ENCODE results near the gene PMM2. TPM values are rescaled to one million over a fixed set of nuclear protein-coding genes. Genes with fewer than 3 reads are reported as not detected.

The PMM2 gene
- total and polyA plus RNA-seq, 2 donors (not counting 3 experiments of a cell fraction or from before 2014, with no cell fraction given) = 29.0 to 61.3 TPM

DNA sequence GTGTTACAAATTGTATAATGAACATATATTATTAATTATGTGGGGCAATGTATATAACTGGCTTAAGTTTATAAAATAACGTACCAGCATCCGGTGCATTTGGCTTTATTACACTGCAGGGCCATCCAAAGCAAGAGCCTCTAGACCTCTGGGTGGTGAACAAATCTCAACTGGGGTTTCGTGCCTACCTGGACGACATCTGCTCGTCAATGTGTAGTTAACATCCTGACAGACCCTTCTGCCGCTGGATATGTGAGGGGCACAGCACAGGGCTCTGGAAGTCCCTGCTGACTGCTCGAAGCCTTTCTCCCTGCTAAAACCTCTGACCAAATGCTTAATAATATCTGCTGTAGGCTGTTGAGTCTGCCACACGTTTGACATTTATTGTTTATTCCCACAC lies 2.5 kb upstream of the PMM2 start:
- Histone ChIP-seq H3K4me1 (ENCODE audit: control insufficient read depth, extremely low read depth, insufficient read depth, low read length) (peaks cover 25% of the 10 kb centered on the region), H3K79me2 (ENCODE audit: control insufficient read depth, insufficient read depth, low read length) (peaks cover 40% of the 10 kb centered on the region), H3K4me3 (replicated peaks in 1 of 3; ENCODE audit: insufficient read depth in 1 of 3, low read depth in 1 of 3, low read length in 3 of 3) (no peak overlapping the region), H3K27ac (ENCODE audit: insufficient read depth, low read depth, low read length) (no peak overlapping the region), H3K4me2 (ENCODE audit: insufficient read depth, low read length) (no peak overlapping the region), H2AFZ (ENCODE audit: low read depth, low read length) (no peak overlapping the region), H3K9me1 (replicated peaks; ENCODE audit: control insufficient read depth, extremely low read depth, insufficient read depth, low read length) (no peaks in the 10 kb centered on the region), H3K36me3 (ENCODE audit: control insufficient read depth in 2 of 2, extremely low read depth in 1 of 2, insufficient read depth in 2 of 2, low read length in 2 of 2) (no peaks in the 10 kb centered on the region), H3K9ac (replicated peaks; ENCODE audit: extremely low read depth, insufficient read depth, low read length) (no peak overlapping the region), H3K27me3 (ENCODE audit: control insufficient read depth in 2 of 2, insufficient read depth in 2 of 2, low read length in 2 of 2) (no peaks in the 10 kb centered on the region), H3K9me3 (replicated peaks; ENCODE audit: control insufficient read depth, insufficient read depth, low read length) (no peaks in the 10 kb centered on the region), H4K20me1 (replicated peaks; ENCODE audit: control insufficient read depth, extremely low read depth, insufficient read depth, low read length) (no peaks in the 10 kb centered on the region)
- intact Hi-C loops (cut with micrococcal nuclease) (loop anchor here (5.0 to 10.0 kb wide), 2 partner anchors 297 to 340 kb away; partner anchors contain the start of gene HAPSTR1), dilution Hi-C loops (cut with MboI; ENCODE audit: extremely low pct_ligation_motif_present, low sequenced_read_pairs) (no loop called here)
- ChIA-PET POLR2A (no interaction called here), CTCF (no interaction called here)
- no TSS peak for BruUV-seq (replicated peaks)
- FAIRE-seq (peak; percentile 28), DNase-seq (ENCODE audit: low read depth, low spot score) (no peak)
- no peak for TF ChIP-seq MYC (IDR thresholded peaks at IDR 0.05; ENCODE audit: low read depth, low read length)
- TF ChIP-seq POLR2AphosphoS5 (IDR thresholded peaks at IDR 0.05; ENCODE audit: insufficient read depth, low read depth, low read length) = no peak
- no peak for TF ChIP-seq FOS (IDR thresholded peaks at IDR 0.05; ENCODE audit: borderline replicate concordance, insufficient read depth, low read length)
- TF ChIP-seq GATA2 (IDR thresholded peaks at IDR 0.05; ENCODE audit: insufficient read depth, insufficient read length, low read depth, low read length) = no peak
- no peak for TF ChIP-seq POLR2A (IDR thresholded peaks at IDR 0.05; ENCODE audit: low read depth, low read length)
- TF ChIP-seq JUN (IDR thresholded peaks at IDR 0.05; ENCODE audit: borderline replicate concordance, insufficient read depth, insufficient read length, low read depth) = no peak
- TF ChIP-seq, protein P1, sequence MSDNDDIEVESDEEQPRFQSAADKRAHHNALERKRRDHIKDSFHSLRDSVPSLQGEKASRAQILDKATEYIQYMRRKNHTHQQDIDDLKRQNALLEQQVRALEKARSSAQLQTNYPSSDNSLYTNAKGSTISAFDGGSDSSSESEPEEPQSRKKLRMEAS (IDR thresholded peaks at IDR 0.05; ENCODE audit: insufficient read depth, insufficient read length) = no peak
- no peak for TF ChIP-seq EZH2 (IDR thresholded peaks at IDR 0.05; ENCODE audit: borderline replicate concordance, low read depth, low read length, severe bottlenecking)

DNA sequence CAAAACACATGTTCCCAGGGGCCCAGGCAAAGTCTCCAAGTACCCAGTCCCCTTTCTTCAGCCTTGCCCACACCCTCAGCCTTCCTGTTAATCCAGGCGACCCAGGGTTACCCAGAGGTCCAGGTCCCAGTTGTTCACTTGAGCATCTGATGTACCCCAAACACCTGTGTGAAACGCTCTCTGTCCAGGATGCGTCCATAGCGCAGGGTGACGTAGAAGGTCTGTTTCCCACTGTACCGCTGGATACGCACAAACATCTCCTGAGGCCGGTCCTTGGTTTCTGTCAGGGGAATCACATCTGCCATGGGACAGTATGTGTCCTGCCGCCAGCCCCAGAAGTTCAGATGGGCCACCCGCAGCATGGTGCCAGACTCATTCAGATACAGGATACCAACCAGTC lies 1.8 kb upstream of the PMM2 start:
- no peaks in the 10 kb centered on the region for H3K27me3 ChIP-seq (ENCODE audit: control insufficient read depth in 2 of 2, insufficient read depth in 2 of 2, low read length in 2 of 2)
- dilution Hi-C loops (cut with MboI; ENCODE audit: extremely low pct_ligation_motif_present, low sequenced_read_pairs) = no loop called here
- H3K36me3 ChIP-seq (ENCODE audit: control insufficient read depth in 2 of 2, extremely low read depth in 1 of 2, insufficient read depth in 2 of 2, low read length in 2 of 2) = peaks cover 0 to under 1% of the 10 kb centered on the region in 2 experiments
- POLR2A ChIA-PET = no interaction called here
- H3K4me1 ChIP-seq (ENCODE audit: control insufficient read depth, extremely low read depth, insufficient read depth, low read length) = peaks cover 25% of the 10 kb centered on the region
- peaks cover under 1% of the 10 kb centered on the region for H4K20me1 ChIP-seq (replicated peaks; ENCODE audit: control insufficient read depth, extremely low read depth, insufficient read depth, low read length)
- H3K4me3 ChIP-seq (replicated peaks in 1 of 3; ENCODE audit: insufficient read depth in 1 of 3, low read depth in 1 of 3, low read length in 3 of 3) = no peak overlapping the region
- H3K9ac ChIP-seq (replicated peaks; ENCODE audit: extremely low read depth, insufficient read depth, low read length) = no peak overlapping the region
- no peak overlapping the region for H3K4me2 ChIP-seq (ENCODE audit: insufficient read depth, low read length)
- H2AFZ ChIP-seq (ENCODE audit: low read depth, low read length) = no peak overlapping the region
- CTCF ChIA-PET = interaction anchor here (1.7 kb wide), 1 partner anchor 339 kb away, joined by 6 read pairs; no protein-coding TSS in a partner anchor
- H3K9me1 ChIP-seq (replicated peaks; ENCODE audit: control insufficient read depth, extremely low read depth, insufficient read depth, low read length) = no peaks in the 10 kb centered on the region
- no peak for DNase-seq (ENCODE audit: low read depth, low spot score)
- peaks cover 48% of the 10 kb centered on the region for H3K79me2 ChIP-seq (ENCODE audit: control insufficient read depth, insufficient read depth, low read length)
- no peak overlapping the region for H3K27ac ChIP-seq (ENCODE audit: insufficient read depth, low read depth, low read length)
- no peaks in the 10 kb centered on the region for H3K9me3 ChIP-seq (replicated peaks; ENCODE audit: control insufficient read depth, insufficient read depth, low read length)
- no peak for TF ChIP-seq FOS (IDR thresholded peaks at IDR 0.05; ENCODE audit: borderline replicate concordance, insufficient read depth, low read length)
- no peak for TF ChIP-seq POLR2A (IDR thresholded peaks at IDR 0.05; ENCODE audit: low read depth, low read length)
- TF ChIP-seq, protein P2, sequence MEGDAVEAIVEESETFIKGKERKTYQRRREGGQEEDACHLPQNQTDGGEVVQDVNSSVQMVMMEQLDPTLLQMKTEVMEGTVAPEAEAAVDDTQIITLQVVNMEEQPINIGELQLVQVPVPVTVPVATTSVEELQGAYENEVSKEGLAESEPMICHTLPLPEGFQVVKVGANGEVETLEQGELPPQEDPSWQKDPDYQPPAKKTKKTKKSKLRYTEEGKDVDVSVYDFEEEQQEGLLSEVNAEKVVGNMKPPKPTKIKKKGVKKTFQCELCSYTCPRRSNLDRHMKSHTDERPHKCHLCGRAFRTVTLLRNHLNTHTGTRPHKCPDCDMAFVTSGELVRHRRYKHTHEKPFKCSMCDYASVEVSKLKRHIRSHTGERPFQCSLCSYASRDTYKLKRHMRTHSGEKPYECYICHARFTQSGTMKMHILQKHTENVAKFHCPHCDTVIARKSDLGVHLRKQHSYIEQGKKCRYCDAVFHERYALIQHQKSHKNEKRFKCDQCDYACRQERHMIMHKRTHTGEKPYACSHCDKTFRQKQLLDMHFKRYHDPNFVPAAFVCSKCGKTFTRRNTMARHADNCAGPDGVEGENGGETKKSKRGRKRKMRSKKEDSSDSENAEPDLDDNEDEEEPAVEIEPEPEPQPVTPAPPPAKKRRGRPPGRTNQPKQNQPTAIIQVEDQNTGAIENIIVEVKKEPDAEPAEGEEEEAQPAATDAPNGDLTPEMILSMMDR (IDR thresholded peaks at IDR 0.05; ENCODE audit: extremely low read depth in 1 of 2, insufficient read depth in 1 of 2, low read depth in 1 of 2, low read length in 2 of 2) = no peak
- TF ChIP-seq EZH2 (IDR thresholded peaks at IDR 0.05; ENCODE audit: borderline replicate concordance, low read depth, low read length, severe bottlenecking) = no peak
- no peak for TF ChIP-seq JUN (IDR thresholded peaks at IDR 0.05; ENCODE audit: borderline replicate concordance, insufficient read depth, insufficient read length, low read depth)
- TF ChIP-seq, protein P1 (IDR thresholded peaks at IDR 0.05; ENCODE audit: insufficient read depth, insufficient read length) = no peak
- TF ChIP-seq MYC (IDR thresholded peaks at IDR 0.05; ENCODE audit: low read depth, low read length) = no peak
- no peak for TF ChIP-seq POLR2AphosphoS5 (IDR thresholded peaks at IDR 0.05; ENCODE audit: insufficient read depth, low read depth, low read length)
- TF ChIP-seq GATA2 (IDR thresholded peaks at IDR 0.05; ENCODE audit: insufficient read depth, insufficient read length, low read depth, low read length) = no peak
- intact Hi-C loops (cut with micrococcal nuclease) = loop anchor here (5.0 to 10.0 kb wide), 2 partner anchors 296 to 339 kb away; partner anchors contain the start of gene HAPSTR1
- no peak for FAIRE-seq
- BruUV-seq (replicated peaks) = no TSS peak
